Hepatocyte (in vitro differentiated cells): ENCODE measurements around the gene NRL. TPM values are rescaled to one million over a fixed set of nuclear protein-coding genes. Genes with fewer than 3 reads are reported as not detected.

Experiments used
- DNase-seq: peaks from one replicate; pipeline ENCODE4 v3.0.0-alpha.2; 2016; ENCODE audit warnings: low spot score
- H2AFZ ChIP-seq: fragments of 200-600 bp; sonication (generic); 2 replicates; pipeline ENCODE4 v1.6.0; 2016; ENCODE audit warnings: antibody characterized with exemption, mild to moderate bottlenecking
- H3K27ac ChIP-seq: fragments of 200-600 bp; sonication (generic); 2 replicates; pipeline ENCODE4 v1.5.1; 2016; ENCODE audit warnings: mild to moderate bottlenecking
- H3K27me3 ChIP-seq: fragments of 200-600 bp; sonication (generic); 2 replicates; pipeline ENCODE4 v1.6.1; 2016
- H3K36me3 ChIP-seq: fragments of 200-600 bp; sonication (generic); replicated peaks from 2 replicates; pipeline ENCODE4 v1.5.1; 2016; ENCODE audit warnings: low read depth; ENCODE audit not compliant: insufficient read depth
- H3K4me1 ChIP-seq: fragments of 200-600 bp; sonication (generic); 2 replicates; pipeline ENCODE4 v1.5.1; 2016; ENCODE audit warnings: mild to moderate bottlenecking, moderate library complexity; ENCODE audit not compliant: insufficient read depth
- H3K4me2 ChIP-seq: fragments of 200-600 bp; sonication (generic); 2 replicates; pipeline ENCODE4 v1.6.0; 2016
- H3K4me3 ChIP-seq: fragments of 200-600 bp; sonication (generic); 2 replicates; pipeline ENCODE4 v1.5.1; 2016; ENCODE audit warnings: mild to moderate bottlenecking
- H3K79me2 ChIP-seq: fragments of 200-600 bp; sonication (generic); 2 replicates; pipeline ENCODE4 v1.6.0; 2017; ENCODE audit warnings: mild to moderate bottlenecking
- H3K9me2 ChIP-seq: fragments of 200-600 bp; sonication (generic); replicated peaks from 2 replicates; pipeline ENCODE4 v1.6.0; 2017; ENCODE audit warnings: mild to moderate bottlenecking; ENCODE audit not compliant: insufficient read depth
- H3K9me3 ChIP-seq: fragments of 200-600 bp; sonication (generic); 2 replicates; pipeline ENCODE4 v1.5.1; 2016; ENCODE audit warnings: low read depth, mild to moderate bottlenecking
- H4K20me1 ChIP-seq: fragments of 200-600 bp; sonication (generic); 2 replicates; pipeline ENCODE4 v1.6.0; 2016; ENCODE audit warnings: mild to moderate bottlenecking; ENCODE audit not compliant: insufficient read depth, poor library complexity, severe bottlenecking
- EZH2 ChIP-seq: fragments of 200-600 bp; sonication (generic); IDR thresholded peaks from 2 replicates; pipeline ENCODE4 v1.6.1; 2016; ENCODE audit warnings: antibody characterized with exemption, mild to moderate bottlenecking, borderline replicate concordance
- EZH2phosphoT487 ChIP-seq: fragments of 200-600 bp; sonication (generic); IDR thresholded peaks from one replicate; pipeline ENCODE4 v1.6.1; 2018; ENCODE audit warnings: antibody characterized with exemption, mild to moderate bottlenecking, low read depth, moderate library complexity; ENCODE audit not compliant: unreplicated experiment, severe bottlenecking
- WGBS: methylation state at CpG from one replicate; pipeline ENCODE4 v1.1.6; 2016; ENCODE audit warnings: low lambda C conversion rate; ENCODE audit errors: missing lambda C conversion rate; 5-methylcytosine and 5-hydroxymethylcytosine counted together
- polyA plus RNA-seq: library from polyadenylated mRNA; unstranded; fragments of >200 nt; fragmentation: Nextera tagmentation; extraction: Ambion mirVana; gene quantifications from 2 replicates; pipeline ENCODE4 v1.2.1, GENCODE V29; 2016
- total RNA-seq: library from RNA; depleted of rRNA; stranded (reverse); fragments of >200 nt; gene quantifications from 2 replicates; pipeline ENCODE4 v1.2.3, GENCODE V29; 2014
- TF ChIP-seq, protein P1 (sequence below): fragments of 200-600 bp; sonication (generic); IDR thresholded peaks from 2 replicates; pipeline ENCODE4 v1.5.1; 2016; ENCODE audit warnings: antibody characterized with exemption, mild to moderate bottlenecking; ENCODE audit not compliant: poor library complexity

The NRL gene
- total and polyA plus RNA-seq, 2 experiments from 2014 or later, result 1.2 to 2.4 TPM

DNA sequence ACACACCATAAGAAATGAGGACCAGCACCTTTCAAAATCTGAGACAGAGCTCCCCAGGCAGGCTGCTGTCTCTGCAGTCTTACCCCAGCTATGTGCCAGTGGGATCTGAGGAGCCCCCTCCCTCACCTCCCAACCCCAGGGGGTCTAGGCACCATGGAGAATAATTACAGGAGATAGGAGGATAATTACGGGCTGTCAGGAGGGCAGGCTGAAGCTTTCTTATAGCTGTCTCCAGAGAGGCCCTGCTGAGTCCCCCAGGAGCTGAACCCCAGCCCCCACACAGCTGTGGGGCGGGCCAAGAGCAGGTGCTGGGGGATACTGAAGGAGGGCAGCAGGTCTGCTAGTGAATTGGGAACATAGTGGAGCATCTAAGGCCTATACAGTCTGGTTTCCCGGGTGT lies 36.6 kb downstream of the NRL start:
- H3K9me2 ChIP-seq, result no peaks in the 10 kb centered on the region
- DNase-seq, result no peak
- H3K4me1 ChIP-seq, result peaks cover 3% of the 10 kb centered on the region
- no peak overlapping the region for H3K27ac ChIP-seq
- no peak overlapping the region for H3K4me3 ChIP-seq
- H3K4me2 ChIP-seq, result no peak overlapping the region
- 71% methylated on average over 3 of the region's 3 CpGs for WGBS
- no peaks in the 10 kb centered on the region for H3K36me3 ChIP-seq
- no peaks in the 10 kb centered on the region for H4K20me1 ChIP-seq
- no peak for TF ChIP-seq EZH2phosphoT487
- TF ChIP-seq EZH2, result no peak
- TF ChIP-seq, protein P1, sequence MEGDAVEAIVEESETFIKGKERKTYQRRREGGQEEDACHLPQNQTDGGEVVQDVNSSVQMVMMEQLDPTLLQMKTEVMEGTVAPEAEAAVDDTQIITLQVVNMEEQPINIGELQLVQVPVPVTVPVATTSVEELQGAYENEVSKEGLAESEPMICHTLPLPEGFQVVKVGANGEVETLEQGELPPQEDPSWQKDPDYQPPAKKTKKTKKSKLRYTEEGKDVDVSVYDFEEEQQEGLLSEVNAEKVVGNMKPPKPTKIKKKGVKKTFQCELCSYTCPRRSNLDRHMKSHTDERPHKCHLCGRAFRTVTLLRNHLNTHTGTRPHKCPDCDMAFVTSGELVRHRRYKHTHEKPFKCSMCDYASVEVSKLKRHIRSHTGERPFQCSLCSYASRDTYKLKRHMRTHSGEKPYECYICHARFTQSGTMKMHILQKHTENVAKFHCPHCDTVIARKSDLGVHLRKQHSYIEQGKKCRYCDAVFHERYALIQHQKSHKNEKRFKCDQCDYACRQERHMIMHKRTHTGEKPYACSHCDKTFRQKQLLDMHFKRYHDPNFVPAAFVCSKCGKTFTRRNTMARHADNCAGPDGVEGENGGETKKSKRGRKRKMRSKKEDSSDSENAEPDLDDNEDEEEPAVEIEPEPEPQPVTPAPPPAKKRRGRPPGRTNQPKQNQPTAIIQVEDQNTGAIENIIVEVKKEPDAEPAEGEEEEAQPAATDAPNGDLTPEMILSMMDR, result no peak
- H3K79me2 ChIP-seq, result no peaks in the 10 kb centered on the region
- H3K9me3 ChIP-seq, result no peaks in the 10 kb centered on the region
- H2AFZ ChIP-seq, result no peak overlapping the region
- H3K27me3 ChIP-seq, result peaks cover 4% of the 10 kb centered on the region

DNA sequence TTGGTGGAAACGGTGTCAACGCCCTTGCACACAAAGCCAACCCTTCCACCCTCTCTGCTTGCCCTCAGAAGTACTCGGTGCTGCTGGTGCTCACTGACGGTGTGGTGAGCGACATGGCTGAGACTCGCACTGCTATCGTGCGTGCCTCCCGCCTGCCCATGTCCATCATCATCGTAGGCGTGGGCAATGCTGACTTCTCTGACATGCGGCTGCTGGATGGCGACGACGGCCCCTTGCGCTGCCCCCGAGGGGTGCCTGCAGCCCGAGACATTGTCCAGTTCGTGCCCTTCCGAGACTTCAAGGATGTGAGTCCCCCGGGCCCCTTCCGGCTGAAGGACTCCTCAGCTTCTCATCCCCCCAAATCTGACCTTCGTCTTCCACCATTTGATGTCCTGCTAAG lies 37.7 kb downstream of the NRL start:
- DNase-seq, result no peak
- Histone ChIP-seq H3K4me1 (peaks cover 3% of the 10 kb centered on the region), H3K79me2 (no peaks in the 10 kb centered on the region), H3K9me2 (no peaks in the 10 kb centered on the region), H3K36me3 (no peaks in the 10 kb centered on the region), H3K27me3 (peaks cover 4% of the 10 kb centered on the region), H3K4me3 (no peak overlapping the region), H3K27ac (no peak overlapping the region), H2AFZ (no peak overlapping the region), H3K9me3 (no peaks in the 10 kb centered on the region), H4K20me1 (no peaks in the 10 kb centered on the region), H3K4me2 (no peak overlapping the region)
- TF ChIP-seq EZH2phosphoT487, result no peak
- WGBS, result 94% methylated on average over 23 of the region's 23 CpGs

DNA sequence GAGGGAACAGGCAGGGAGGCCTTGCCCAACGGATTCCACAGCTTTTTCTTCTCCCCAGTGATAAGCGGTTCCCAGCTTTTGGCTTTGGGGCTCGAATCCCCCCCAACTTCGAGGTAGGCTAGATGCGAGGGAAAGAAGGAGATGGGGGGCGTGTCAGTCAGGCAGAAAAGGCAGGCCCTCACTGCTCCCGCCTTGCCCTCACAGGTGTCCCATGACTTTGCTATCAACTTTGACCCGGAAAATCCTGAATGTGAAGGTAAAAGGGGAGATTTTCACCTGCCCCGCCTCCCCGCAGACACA lies 38.5 kb downstream of the NRL start:
- H4K20me1 ChIP-seq, result no peaks in the 10 kb centered on the region
- no peak for TF ChIP-seq EZH2phosphoT487
- TF ChIP-seq, protein P1, result no peak
- TF ChIP-seq EZH2, result no peak
- no peaks in the 10 kb centered on the region for H3K36me3 ChIP-seq
- DNase-seq, result no peak
- H3K4me2 ChIP-seq, result no peak overlapping the region
- H3K27ac ChIP-seq, result no peak overlapping the region
- H3K4me3 ChIP-seq, result no peak overlapping the region
- no peaks in the 10 kb centered on the region for H3K9me2 ChIP-seq
- 85% methylated on average over 10 of the region's 10 CpGs for WGBS
- no peaks in the 10 kb centered on the region for H3K79me2 ChIP-seq
- H3K27me3 ChIP-seq, result peaks cover 4% of the 10 kb centered on the region
- peaks cover 3% of the 10 kb centered on the region for H3K4me1 ChIP-seq
- H2AFZ ChIP-seq, result no peak overlapping the region
- H3K9me3 ChIP-seq, result no peaks in the 10 kb centered on the region

DNA sequence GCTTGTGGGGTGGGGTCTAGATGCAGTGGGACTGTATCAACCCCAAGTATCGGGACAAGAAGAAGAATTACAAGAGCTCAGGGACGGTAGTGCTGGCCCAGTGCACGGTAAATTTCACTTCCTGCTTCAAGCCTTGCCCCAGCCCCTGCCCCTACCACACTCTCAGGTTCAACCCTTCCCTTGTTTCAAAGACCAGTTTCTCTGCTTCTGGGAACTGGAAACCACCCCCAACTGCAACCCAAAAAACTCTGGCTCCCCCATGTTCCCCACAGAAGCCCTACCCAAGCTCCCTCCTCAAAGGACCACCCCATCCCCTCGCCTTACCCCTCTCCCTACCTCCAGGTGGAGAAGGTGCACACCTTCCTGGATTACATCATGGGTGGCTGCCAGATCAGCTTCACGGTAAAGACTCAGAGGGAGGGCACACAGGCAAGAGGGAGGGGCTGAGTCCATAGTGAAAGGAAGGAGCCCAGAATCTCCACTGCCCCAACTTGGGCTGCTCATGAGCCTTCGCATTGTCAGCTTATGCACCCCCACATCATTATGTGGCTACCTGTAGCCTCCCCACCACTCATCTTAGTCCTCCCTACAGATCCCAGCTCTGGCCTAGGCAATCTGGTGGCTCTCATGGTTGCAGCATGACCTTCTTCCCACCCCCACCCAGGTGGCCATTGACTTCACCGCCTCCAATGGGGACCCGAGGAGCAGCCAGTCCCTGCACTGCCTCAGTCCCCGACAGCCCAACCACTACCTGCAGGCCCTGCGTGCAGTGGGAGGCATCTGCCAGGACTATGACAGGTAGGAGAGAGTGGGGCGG lies 39.1 kb downstream of the NRL start:
- WGBS, result 83% methylated on average over 11 of the region's 11 CpGs
- DNase-seq, result no peak
- Histone ChIP-seq H3K4me3 (no peak overlapping the region), H3K79me2 (no peaks in the 10 kb centered on the region), H3K9me3 (no peaks in the 10 kb centered on the region), H3K36me3 (no peaks in the 10 kb centered on the region), H2AFZ (no peak overlapping the region), H3K4me2 (no peak overlapping the region), H3K4me1 (peaks cover under 1% of the 10 kb centered on the region), H3K9me2 (no peaks in the 10 kb centered on the region), H3K27ac (no peak overlapping the region), H4K20me1 (no peaks in the 10 kb centered on the region), H3K27me3 (peaks cover 4% of the 10 kb centered on the region)
- TF ChIP-seq EZH2 (no peak), EZH2phosphoT487 (no peak)
- TF ChIP-seq, protein P1, result no peak
